Spleen (tissue), 7 donors: ENCODE data around the gene FEN1.

ENCODE experiments used
- POLR2AphosphoS5 ChIP-seq, 3 donors: sonication (generic); formaldehyde crosslinking; IDR thresholded peaks; one replicate each; pipeline ENCODE4 v1.5.1; 2017; ENCODE audit warnings: antibody characterized with exemption in 3 of 3
- TF ChIP-seq, protein P1 (sequence below), 11 experiments: fragments of 200-600 bp in 7 of 11; fragments of 450-650 bp in 4 of 11; sonication (generic) in 4 of 11; IDR thresholded peaks in 8 of 11; conservative IDR thresholded peaks in 3 of 11; 1 replicate in 7 of 11; 2 replicates in 4 of 11; pipeline versions ENCODE4 v1.4.0 to v1.8.0; 2016 to 2021; ENCODE audit warnings: antibody characterized with exemption in 11 of 11, inconsistent platforms in 4 of 11, mild to moderate bottlenecking in 1 of 11
- donor health status: DM: no; HTN: no; CAD: no; lungs with moderate emphysema.
- donor health status: DM: no; HTN: no; CAD: no.
- donor health status: DM: no; HTN: no; CAD: no.

DNA sequence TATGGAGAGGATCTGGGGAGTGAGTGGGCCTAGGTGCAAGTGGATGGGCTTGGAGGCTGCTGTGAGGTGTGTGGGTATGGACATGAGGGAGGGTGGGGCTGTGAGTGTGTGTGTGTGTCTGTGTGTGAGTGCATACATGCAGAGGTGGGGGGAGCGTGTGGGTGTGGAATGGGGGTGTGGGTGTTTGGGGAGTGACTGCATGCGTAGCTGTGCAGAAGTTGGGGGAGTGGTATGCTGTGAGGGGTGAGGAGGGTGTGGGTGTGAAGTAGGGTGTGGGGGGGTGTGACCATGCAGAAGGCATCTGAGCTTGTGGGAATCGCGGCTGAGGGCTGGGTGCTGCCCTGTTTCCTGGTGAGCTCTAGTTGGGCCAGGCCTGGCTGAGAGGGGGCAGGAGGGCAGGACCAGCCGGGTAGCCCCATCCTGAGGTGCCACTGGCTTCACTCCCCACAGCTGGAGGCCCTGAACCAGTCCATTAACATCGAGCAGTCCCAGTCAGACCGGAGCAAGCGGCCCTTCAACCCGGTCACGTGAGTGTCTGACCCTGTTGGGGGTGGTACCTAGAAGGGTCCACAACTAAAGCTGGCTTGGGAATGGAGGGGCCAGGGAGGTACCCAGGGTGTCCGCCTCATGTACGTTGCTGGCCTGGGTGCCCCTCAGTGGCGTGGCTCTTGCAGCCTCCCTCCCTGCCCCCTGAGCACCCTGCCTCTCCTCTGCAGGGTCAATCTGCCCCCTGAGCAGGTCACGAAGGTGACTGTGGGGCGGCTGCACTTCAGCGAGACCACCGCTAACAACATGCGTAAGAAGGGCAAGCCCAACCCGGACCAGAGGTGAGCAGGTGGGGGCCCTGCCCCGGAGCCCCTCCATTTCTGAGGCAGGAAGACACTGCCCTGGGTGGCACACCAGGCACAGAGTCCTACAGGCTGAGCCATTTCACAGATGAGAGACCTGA is 16.8 kb upstream of the FEN1 start:
- TF ChIP-seq, protein P1, sequence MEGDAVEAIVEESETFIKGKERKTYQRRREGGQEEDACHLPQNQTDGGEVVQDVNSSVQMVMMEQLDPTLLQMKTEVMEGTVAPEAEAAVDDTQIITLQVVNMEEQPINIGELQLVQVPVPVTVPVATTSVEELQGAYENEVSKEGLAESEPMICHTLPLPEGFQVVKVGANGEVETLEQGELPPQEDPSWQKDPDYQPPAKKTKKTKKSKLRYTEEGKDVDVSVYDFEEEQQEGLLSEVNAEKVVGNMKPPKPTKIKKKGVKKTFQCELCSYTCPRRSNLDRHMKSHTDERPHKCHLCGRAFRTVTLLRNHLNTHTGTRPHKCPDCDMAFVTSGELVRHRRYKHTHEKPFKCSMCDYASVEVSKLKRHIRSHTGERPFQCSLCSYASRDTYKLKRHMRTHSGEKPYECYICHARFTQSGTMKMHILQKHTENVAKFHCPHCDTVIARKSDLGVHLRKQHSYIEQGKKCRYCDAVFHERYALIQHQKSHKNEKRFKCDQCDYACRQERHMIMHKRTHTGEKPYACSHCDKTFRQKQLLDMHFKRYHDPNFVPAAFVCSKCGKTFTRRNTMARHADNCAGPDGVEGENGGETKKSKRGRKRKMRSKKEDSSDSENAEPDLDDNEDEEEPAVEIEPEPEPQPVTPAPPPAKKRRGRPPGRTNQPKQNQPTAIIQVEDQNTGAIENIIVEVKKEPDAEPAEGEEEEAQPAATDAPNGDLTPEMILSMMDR (IDR thresholded peaks at IDR 0.05 in 8 of 11, conservative IDR thresholded peaks at IDR 0.05 in 3 of 11) = no peak
- no peak for TF ChIP-seq POLR2AphosphoS5 (IDR thresholded peaks at IDR 0.05)
